GM18868 (cell line): ENCODE measurements around the gene SGSH.

Experiments used
- ATAC-seq: cut with Tn5 transposase; IDR thresholded peaks from one replicate; pipeline ENCODE4 v1.9.1; 2021; ENCODE audit warnings: mild to moderate bottlenecking, moderate library complexity; ENCODE audit not compliant: unreplicated experiment

The SGSH gene

DNA sequence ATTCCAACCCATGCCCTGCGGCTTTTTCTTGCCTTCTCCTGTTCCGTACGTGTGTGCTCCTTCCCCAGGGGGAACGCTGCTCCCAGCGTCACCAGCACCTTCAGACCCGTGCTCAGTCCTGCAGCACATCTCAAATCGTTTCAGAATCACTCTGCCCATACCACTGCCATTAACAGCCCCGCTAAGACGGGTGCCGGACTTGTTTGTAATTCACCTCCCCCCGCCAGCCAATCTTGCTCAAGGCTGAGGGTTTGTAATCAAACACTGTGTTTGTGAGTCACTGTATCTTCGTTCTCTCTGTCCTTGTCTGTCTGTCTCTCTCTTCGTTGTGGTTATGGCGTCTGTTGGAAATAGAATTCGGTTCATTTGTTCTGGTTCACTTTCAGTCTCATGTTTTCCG lies 33.0 kb downstream of the SGSH start:
- ATAC-seq, result no peak

DNA sequence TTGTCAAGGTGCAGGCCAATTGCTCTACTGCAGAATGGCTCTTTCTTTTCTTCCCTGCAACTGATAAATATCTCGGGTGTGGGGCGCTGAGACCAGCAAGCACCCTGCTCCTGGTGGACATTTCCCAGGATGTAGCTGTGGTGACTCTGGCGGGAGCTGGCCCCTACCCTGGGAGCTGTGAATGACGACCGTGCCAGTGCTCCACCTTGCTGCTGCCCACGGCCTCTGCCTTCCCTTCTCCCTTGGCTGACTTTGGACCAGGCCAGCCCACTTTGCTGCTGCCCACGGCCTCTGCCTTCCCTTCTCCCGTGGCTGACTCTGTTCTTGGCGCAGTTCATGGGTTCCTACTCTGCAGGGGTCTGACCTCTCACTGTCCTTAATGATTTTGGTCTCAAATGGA lies 34.2 kb downstream of the SGSH start:
- ATAC-seq, result no peak

DNA sequence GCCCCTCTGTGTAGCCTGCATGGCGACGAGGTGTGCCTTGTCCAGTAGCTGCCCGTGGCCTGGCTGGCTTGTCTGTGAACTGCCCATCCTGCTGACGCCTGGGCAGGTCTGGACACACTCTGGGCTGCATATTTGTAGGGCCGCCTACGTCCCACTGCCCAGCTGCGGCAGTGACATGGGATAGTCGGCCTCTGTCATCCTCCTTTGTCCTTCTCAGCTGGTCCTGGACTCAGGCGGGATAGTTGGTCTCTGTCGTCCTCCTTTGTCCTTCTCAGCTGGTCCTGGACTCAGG lies 35.8 kb downstream of the SGSH start:
- no peak for ATAC-seq

DNA sequence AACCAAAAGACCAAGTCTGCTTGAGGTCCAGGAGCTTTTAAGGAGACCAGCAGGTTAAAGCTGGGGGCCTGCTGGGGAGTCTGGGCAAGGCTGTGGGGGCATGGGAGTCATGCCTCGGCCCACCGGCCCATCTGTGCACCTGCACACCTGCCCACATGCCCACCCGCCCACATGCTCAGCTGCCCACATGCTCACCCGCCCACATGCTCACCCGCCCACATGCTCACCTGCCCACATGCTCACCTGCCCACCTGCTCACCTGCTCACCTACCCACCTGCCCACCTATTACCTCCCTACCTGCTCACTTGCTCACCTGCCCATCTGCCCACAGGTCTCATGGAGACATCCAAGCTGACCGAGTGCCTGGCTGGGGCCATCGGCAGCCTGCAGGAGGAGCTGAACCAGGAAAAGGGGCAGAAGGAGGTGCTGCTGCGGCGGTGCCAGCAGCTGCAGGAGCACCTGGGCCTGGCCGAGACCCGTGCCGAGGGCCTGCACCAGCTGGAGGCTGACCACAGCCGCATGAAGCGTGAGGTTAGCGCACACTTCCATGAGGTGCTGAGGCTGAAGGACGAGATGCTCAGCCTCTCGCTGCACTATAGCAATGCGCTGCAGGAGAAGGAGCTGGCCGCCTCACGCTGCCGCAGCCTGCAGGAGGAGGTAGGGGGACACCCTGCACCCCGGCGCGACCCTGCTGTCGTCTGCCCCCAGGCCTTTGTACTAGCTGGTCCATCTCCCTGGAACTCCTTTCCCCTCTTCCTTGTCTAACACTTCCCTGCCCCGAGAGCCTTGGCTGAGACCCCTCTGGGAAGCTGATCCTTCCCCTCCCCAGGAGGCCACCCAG lies 36.3 kb downstream of the SGSH start:
- no peak for ATAC-seq

DNA sequence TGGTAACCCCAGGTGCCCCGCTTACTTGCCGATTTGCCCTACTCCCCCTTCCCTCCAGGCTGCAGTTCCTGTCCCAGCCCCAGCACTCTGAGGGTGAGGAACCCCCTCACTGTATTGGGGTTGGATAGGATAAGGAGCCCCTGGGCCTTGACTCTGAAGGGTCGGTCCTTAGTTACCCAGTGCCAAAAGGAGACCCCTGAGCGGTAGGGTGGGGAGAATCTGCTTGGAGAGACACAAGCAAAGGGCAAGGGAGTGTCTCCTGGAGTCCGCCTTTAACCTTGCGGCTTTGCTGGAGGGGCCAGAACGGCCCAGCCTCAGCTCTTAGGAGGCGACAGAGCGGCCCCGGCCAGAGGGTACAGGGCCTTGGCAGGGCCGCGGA lies 37.3 kb downstream of the SGSH start:
- no peak for ATAC-seq

DNA sequence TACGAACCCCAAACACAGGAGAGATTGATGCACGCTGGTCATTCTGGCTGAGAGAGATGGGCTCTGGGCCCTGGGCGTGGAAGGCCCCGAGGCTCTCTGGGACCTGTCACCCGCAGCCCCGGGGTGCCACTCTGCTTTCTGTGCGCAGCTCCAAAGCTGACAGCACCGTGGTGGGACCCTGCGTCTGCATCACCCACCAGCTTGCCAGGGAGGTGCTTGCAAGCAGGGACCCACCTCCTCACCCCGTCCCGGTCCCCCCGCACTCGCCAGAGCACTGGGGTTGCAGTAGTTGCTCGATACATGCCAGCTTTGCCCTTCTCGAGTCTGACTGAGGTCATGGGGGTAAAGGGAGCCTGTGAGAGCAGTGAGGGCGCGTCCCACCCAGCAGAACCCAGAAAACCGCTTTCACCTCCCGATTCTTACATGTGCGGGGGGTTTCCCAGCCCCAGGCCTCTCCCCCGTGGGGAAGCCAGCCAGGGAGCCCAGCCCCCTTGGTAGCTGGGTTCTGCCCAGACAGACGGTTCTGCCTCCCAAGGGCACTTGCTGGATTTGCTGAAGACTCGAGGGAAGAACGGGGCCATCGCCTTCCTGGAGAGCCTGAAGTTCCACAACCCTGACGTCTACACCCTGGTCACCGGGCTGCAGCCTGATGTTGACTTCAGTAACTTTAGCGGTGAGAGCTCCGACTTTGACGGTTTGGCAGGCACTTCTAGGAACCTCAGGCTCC lies 37.9 kb downstream of the SGSH start:
- no peak for ATAC-seq

DNA sequence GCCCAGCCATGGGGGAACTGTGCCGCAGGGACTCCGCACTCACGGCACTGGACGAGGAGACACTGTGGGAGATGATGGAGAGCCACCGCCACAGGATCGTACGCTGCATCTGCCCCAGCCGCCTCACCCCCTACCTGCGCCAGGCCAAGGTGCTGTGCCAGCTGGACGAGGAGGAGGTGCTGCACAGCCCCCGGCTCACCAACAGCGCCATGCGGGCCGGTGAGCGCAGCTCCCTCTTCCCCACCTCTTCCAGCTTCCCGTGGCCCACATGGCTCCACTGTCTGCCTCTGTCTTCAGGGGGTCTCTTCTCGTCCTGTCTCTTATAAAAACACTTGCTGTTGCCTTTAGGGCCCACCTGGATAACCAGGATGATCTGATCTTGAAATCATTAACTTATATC lies 38.7 kb downstream of the SGSH start:
- ATAC-seq, result no peak

DNA sequence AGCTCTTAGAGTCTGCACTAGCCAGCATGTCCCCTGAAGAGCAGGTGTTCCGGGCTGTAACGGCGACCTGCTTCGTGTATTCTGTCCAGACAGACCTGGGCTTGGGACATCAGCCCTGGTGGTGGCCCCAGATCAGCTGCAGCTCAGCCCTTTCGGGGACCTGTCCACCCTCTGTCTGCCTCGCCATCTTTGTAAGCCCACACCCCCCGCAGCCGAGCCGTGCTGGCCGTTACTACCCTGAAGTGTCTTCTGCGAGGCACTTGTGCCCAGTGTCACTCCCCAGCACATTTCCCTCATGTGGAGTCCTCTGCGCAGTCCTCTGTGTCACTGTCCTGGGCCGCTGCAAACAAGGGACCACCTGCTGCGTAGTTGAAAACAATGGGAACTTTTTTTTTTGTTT lies 39.9 kb downstream of the SGSH start:
- ATAC-seq, result no peak

DNA sequence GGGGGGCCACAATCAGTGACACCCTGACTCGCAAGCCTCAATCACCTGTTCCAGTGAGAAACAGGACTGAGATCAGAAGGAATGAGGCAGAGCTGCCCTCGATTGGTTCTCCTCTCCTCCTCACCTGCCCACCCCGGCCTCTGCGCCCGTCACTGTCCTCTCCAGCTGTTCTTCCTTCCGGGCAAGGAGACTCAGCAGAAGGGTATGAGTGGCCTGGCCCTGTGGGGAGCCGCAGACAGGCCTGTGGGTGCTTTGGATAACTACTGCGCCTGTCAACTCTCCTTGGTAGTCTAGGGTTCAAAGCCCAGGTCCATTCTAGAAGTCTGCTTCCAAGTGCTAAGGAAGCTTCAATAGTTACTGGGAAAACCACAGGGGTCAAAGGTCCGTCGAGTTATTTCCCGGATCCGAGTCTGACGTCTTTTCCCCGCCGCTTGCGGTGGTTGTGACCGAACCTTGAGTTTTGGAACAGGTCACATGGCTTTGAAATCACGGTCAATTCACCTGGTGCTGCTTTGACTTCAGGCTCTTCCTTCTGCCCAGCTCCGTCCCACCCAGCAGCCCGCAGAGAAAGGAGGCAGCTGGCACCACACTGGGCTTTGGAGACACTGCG lies 42.0 kb downstream of the SGSH start:
- no peak for ATAC-seq

DNA sequence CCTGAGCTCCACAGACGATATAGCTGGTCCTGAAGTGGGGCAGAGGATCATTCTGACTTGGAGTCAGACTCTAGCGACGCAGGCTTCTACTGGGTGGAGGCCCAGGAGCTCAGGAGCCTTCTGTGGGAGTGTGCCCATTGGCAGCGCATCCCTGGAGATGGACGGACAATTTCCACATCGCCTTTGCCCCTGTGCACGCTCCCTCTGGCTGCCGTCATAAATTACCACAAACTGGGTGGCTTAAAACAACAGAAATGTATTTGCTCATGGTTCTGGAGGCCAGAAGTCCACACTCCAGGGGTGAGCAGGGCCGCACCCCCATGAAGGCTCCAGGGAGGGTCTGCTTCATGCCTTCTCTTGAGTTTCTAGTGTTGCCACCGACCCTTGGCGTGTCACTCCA lies 43.4 kb downstream of the SGSH start:
- ATAC-seq, result no peak

DNA sequence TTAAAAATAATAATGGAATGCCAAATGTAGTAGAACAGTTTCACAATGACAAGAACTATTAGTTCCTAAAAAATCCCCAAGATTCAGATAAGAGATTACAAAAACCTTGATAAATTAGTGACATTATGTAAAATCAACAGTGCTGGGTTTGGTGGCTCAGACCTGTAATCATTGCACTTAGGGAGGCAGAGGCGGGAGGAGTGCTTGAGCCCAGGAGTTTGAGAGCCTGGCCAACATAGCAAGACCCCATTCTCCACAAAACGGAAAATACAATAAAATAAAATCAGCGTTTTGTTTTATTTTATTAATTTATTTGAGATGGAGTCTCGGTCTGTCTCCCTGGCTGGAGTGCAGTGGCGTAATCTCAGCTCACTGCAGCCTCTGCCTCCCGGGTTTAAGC lies 46.2 kb downstream of the SGSH start:
- ATAC-seq, result no peak

DNA sequence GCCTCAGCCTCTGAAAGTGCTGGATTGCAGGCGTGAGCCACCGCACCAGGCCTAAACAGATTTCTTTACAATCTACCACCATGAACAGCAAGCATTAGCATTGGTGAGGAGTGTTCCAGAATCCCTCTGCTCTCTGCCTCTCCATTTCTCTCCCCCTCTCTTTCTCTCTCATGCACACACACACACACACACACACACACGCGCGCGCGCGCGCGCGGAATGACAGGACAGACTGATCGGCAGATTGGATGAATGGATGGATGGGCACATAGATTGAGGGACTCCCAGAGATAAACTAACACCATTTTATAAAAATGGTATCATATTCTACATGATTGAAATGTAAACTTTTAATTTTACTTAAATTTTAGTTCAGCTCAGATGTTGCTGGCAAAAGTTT lies 47.0 kb downstream of the SGSH start:
- no peak for ATAC-seq

DNA sequence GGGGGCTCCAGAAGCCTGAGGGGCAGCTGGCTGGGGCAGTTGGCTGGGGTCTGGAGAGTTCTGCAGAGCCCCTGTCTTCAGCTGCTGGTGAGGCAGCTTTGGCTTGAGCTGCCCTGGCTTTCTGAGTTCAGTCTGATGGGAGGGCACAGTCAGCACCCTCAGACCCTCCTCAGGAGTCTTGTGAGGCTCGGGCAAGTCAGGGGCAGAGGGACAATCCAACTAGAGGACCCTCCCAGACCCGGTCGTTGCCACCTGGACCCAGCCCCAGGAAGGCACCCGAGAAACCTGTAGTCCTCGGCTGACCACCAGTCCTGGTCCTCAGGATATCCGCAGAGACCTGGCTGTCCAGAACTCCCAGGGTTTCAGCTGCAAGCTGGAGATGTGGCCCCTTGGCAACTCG lies 48.5 kb downstream of the SGSH start:
- no peak for ATAC-seq

DNA sequence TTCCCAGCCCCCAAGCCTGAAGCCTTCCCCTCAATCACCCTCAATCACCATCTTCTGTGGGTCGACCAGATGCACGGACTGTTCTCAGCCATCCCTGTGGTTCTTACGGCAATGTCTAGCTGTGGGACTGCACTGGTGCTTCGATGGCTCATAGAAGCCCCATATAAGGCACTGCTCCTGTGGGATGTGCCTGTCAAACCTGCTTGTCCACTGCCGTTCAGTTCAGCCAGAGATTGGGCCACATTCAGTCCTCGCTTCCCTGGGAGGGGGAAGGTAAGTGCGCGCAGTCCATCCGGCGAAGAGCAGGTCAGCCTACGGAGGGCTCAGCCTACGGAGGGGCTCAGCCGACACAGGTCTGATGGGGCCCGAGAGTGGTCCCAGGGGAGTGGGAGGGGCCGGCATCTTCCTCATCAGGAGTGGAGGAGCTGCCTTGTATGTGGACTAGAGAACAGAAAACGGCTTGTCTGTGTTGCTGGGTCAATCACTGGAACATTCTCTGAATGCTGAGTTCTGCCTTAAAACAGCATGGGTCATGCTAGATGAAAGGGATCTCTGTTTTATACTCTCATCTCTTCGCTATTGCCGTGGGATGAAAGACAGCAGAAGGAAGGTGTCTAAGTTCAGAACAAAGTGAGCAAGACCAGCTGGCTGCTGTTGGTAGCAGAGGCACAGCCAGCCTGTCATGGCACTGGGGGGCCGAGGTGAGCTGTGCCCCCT lies 50.2 kb downstream of the SGSH start, which contains the start of gene CARD14:
TSS of gene CARD14 (plus strand) at position 247 of the 717 bp plus-strand sequence. CDS start 11,409 bp downstream, outside the sequence.
- no peak for ATAC-seq

DNA sequence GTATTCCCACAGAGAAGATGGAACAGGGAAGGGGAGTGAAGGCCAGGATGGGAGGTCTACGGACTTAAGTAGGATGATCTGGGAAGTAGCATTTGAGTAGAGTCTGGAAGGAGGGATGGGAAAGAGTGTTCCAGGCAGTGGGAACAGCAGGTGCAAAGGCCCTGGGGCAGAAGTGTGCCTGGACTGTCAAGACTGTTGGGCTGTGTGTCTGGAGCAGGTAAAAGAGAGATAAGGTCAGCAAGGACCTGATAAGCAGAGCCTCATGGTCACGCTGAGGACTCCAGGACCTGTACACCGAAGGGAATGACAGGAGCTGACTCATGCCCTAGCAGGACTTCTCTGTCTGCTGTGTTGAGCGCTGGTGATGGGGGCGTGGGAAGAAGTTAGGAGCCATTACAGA lies 51.0 kb downstream of the SGSH start:
- ATAC-seq, result no peak

DNA sequence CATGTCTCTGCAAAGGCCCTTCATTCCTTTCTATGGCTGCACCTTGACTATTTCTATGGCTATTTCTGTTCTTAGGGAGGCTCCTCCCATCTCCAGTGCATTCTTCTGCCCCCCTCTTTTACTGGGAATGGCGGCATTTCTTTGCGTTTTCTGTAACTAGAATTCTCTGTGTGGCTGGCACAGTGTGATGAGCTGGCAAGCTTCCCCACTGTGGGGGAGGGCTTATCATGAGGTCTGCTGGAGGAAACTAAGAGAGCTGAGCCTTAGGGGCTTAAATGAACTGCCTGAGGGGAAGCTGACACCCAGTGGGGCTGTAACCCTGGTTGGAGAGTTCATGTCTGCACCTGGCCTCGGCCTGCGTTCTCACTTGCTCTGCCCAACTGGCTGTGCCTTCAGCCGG lies 51.8 kb downstream of the SGSH start:
- no peak for ATAC-seq

DNA sequence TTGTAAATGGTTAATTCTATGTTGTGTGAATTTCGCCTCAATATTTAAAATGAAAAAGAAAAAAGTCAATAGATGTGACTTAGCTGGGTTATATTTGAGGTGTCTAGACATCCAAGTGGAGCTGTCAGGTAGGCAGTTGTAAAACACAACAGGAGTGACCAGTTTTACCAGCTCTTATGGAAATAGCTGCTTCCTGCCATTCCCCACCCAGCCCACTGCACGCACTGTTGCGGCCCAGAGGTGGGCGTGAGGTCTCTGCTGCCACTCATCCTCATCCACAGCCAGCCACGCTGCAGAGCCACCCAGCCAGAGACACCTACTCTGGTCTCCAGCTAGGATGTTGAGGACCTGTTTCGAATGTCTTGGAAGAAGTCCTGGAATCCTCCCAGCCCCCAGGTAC lies 53.7 kb downstream of the SGSH start:
- no peak for ATAC-seq

DNA sequence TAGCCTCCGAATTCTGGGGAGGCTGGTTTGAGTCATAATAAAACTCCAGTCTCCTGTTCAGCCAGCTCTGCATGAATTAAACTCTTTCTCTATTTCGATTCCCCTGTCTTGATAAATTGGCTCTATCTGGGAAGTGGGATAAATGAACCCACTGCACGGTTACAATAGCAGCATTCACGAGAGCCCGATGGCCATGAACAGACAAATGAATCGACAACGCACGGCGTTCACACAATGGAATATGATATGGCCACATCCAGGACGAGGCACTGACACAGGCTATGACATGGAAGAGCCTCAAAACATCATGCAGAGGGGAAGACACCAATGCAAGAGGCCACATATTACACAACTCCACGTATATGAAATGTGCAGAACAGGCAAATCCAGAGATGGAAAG lies 55.9 kb downstream of the SGSH start:
- no peak for ATAC-seq

DNA sequence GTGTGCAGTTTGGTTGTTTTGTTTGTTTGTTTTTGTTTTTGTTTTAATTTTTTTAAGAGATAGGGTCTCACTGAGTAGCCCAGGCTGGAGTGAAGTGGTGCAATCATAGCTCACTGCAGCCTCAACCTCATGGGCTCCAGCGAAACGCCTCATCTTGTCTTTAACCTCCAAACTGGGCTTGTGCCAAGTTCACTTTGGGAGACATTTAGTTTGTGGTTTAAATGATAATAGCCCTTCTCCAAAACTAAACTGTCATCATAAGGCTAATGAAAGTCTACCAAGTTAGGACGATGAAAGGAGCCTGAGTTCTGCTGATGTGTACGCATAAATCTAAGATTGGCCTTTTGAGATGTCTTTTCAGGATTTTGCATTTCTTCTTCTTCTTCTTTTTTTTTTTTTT lies 56.8 kb downstream of the SGSH start:
- no peak for ATAC-seq

DNA sequence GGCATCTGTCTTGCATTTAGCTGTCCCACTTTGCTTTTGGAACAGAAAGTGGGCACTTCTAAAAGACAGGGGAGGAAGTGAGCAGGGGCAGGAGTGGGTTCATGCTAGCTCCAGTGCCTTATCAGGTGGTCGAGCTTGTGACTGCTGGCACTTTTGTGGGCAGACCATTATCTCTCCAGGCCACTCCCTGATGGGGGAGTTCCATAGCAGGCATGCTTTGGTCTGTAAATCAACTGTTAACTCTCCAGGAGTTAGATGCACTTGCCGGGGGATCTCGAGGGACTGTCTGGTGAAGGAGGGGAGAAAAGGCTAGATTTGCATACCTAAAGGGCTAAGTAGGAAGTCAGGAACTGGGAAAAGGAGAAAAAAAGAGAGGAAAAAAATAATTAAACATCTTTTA lies 59.6 kb downstream of the SGSH start:
- no peak for ATAC-seq
